HG02571 (cell line): ENCODE results near the gene FEM1B.
"Not testable (repeated sequence)": the region's sequence is repeated elsewhere in the genome, so short reads cannot be mapped to it uniquely, and the experiment has no call there.

ENCODE experiments used
- ATAC-seq: cut with Tn5 transposase; IDR thresholded peaks from one replicate; pipeline ENCODE4 v1.9.1; 2021; ENCODE audit warnings: mild to moderate bottlenecking, moderate library complexity; ENCODE audit not compliant: unreplicated experiment

FEM1B gene

DNA sequence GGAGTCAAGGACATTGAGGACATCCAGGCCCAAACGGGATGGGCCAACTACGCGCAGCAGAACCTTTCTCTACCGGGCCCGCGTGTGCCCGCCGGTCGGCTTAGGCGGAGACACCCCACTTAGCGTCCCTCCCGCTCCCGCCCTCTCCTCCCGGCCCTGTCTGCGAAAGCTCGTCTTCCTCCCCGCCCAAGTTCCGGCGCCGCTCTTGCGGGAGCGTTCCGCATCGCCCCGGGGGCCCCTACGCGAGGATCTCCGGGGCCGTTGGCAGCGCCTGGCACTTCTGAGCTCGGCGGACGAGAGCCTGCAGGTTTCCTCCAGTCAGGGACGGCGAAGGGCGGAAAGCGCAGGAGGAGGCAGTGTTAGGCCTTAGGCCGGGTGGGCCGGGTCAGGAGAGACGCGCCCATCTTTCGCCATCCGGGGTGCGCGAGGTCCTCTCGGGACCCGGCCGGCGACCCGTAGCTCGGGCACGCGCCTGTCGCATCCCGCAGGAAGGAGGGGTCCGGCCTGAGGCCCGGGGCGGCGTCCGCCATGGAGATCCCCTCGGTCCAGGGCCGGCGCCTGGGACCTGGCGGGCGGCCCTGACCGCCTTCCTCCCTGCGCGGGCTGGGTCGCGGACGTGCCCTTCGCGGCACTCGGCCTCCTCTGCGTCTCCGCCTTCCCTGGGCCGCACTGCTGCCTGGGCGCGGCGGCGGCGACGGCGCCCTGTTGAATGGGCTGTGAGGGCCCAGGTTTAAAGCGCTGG lies at the start of gene FEM1B:
FEM1B (plus strand) TSS at position 143 of the 742 bp plus-strand sequence. CDS start 673 bp downstream, outside the sequence.
- ATAC-seq = peak; percentile 72

- ATAC-seq = no peak
Measured at GRCh38 chr15:68228143-68228970, 49.2 kb upstream of the FEM1B start.

DNA sequence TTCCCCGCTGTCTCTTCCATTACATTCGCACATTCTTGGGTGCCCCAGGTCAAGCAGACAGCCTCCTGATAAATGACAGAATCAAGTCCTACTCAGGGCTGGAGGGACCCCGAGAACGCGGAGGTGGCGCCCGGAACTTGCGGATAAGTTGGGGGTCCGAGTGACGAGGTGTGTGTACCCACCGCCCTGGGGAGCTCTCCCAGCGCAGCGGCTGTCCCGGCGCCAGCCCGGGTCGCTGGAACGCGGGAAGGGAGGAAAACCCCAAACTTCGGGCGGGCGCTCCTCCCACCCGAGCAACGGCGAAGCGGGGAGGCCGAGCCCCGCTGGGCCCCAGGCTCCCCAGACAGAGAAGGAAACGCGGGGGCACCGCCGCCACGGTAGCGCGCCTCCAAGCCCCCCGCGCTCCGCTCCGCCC lies 48.6 kb upstream of the FEM1B start:
- ATAC-seq = peak; percentile 4

DNA sequence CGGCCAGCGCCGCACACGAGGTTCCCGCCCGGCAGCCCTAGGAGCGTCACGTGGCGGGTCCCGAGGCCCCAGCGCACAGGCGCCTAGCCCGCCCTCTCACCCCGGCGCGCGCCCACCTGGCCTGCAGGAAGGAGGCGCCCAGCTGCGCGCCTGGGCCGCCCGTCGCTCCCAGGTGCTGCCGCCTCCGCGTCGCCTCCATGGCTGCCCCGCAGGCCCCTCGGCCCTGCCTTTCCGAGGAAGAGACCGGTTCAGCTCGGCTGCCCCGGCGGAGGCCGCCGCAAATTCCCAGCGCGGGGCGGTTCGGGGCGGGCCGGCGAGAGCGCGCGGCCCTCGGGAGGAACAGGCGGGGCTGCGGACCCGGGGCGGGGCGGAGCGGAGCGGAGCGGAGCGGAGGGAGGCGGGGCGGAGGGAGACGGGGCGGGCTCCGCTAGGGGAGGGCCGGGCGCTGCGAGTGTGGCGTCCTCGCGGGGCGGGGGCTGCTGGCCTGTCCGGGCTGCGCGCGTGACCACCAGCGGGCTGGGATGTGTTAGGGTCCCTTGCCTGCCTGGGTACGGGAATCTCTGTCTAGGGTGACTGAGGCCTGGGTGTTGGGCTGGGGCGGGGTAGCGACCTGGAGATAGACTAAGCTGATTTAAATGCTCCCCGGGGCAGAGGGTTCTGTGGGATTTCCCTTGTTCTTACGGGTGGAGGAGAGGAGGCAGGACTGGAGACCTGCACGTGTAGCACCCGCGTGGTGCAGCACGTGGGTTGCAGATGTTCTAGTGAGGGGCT lies 48.0 kb upstream of the FEM1B start, which contains the start of gene CLN6:
CLN6 (minus strand) TSS at position 343 of the 771 bp plus-strand sequence; CDS start at position 199, 144 bp downstream.
- peak; percentile 70 for ATAC-seq

DNA sequence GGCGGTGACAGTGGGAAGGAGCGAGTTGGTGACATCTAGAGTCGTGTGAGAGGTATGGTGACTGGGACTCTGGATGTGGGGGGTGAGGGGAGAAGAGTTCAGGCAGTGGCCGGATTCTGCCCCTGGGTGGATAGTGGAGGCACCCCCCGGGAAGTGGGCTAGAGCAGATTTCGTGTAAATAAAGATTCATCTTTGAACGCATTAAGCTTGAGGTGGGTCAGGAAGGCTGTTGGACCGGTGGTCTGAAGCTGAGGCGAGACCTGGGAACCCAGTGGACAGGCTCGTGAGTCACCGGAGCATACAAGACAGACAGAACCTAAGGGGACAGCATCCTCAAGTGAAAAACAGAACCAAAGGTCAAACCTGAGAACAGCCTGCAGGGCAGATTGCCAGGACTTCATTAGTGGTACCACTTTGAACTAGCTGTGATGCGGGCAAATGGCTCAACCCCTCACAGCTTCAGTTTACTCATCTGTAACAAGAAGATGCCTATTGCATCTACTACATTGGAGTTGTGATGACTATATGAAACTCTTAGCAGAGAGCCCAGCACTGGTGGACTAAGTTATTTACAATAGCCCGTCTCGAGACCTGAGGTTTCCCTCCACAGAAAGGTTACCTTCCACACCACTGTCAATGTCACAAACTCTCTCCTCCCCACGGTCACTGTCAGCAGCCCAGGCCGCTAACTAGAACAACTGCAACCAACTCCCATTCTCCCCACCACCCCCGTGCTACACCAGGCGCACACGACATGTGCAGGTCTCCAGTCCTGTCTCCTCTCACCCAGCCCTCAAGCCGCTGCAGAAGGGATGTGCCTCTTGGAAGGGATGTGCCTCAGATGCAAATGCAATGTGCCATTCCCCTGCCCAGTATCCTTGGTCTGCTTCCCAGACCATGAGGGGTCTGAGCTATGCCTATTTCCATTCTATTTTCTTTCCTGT lies 47.1 kb upstream of the FEM1B start:
- ATAC-seq = no peak

GRCh38 chr15:68231102-68231818 lies 46.3 kb upstream of the FEM1B start:
- no peak for ATAC-seq

DNA sequence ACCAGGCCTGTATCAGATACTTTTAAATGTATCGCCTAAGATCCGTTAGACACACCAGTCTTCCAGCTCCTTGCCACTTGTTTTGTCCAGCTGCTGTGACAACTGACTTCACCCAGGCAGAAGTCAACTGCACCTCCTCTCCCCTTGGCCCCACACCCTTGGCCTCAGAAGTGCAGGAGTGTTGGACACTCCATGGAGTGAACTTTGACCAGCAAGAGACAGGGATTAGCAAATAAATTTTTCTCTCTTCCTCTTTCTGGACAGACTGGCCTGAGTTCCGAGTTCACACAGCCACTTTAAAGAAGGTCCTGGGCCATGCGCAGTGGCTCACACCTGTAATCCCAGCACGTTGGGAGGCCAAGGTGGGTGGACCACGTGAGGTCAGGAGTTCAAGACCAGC lies 45.1 kb upstream of the FEM1B start:
- ATAC-seq = no peak

DNA sequence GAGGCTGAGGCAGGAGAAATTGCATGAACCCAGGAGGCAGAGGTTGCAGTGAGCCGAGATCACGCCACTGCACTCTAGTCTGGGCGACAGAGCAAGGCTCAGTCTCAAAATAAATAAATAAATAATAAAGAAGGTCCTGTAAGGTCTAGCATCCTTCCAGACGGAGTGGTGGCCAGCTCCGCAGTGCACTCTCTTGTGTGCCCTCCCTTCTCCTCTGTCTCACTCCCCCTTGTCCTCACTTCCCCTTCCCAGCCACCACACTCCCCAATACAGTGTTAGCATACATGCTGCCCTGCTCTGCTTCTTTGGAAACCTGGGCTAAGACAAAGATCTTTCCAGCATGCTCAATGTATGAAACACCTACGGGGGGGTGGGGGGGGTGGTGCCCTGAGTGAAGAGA lies 44.6 kb upstream of the FEM1B start:
- no peak for ATAC-seq

DNA sequence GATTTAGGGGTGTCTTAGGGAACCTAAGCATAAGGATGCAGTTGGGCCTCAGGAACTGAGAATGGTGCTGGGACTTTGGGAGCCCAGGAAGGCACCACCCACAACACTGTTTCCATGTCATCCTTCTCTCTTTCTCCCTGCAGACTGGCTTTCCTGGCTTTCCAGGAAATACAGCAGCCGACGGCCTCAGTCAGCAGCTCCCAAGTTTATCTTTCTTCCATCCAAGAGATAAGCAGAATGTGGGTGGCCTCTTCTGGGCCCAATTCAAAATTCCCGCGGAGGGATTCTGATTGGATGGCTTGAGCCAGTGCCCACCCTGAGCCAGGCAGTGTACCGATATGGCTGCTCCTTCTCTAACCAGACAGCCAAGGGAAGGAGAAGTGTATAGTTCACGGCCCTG lies 43.5 kb upstream of the FEM1B start:
- no peak for ATAC-seq

- not testable (repeated sequence) for ATAC-seq
Measured at GRCh38 chr15:68234520-68234919, 43.0 kb upstream of the FEM1B start.

DNA sequence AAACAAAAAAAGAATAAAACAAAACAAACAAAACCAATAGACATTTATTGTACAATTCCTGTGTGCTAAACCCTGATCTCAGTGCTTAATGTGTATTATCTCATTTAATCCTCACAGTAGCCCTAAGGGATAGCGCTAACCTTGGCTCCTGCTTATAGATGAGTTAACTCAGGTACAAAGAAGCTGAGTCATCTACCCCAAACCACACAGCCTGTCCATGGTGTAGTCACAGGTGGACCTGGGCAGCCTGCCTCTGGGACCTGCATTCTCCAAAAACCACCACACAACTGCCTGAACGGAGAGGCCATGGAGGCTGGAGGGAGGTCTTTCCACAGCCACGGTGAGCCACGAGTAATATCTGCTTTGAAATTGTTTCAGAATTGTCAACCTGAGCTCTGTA lies 42.5 kb upstream of the FEM1B start:
- ATAC-seq = no peak

GRCh38 chr15:68239025-68239424 lies 38.5 kb upstream of the FEM1B start:
- ATAC-seq = no peak

GRCh38 chr15:68241088-68241935 lies 36.2 kb upstream of the FEM1B start:
- ATAC-seq = no peak

- ATAC-seq = no peak
Measured at GRCh38 chr15:68244235-68244634, 33.3 kb upstream of the FEM1B start.

DNA sequence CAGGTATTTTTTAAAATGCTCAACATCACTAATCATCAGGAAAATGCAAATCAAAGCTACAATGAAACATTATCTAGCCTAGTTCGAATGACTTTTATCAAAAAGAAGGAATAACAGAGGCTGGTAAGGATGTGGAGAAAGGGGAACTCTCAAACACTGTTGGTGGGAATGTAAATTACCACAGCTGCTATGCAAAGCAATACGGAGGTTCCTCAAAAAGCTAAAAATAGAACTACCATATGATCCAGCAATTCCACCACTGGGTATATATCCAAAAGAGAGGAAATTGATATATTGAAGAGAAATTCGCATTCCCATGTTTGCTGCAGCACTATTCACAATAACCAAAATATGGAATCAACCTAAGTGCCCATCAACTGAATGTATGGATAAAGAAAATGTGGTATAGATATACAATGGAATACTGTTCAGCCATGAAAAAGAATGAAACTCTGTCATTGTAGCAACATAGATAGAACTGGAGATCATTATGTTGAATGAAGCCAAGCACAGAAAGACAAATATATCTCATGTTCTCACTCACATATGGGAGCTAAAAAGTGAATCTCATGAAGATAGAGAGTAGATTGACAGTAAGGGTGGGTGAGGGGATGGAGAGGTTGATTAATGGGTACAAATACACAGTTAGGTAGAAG lies 28.4 kb upstream of the FEM1B start:
- ATAC-seq = no peak

GRCh38 chr15:68252925-68253534 lies 24.5 kb upstream of the FEM1B start:
- no peak for ATAC-seq

DNA sequence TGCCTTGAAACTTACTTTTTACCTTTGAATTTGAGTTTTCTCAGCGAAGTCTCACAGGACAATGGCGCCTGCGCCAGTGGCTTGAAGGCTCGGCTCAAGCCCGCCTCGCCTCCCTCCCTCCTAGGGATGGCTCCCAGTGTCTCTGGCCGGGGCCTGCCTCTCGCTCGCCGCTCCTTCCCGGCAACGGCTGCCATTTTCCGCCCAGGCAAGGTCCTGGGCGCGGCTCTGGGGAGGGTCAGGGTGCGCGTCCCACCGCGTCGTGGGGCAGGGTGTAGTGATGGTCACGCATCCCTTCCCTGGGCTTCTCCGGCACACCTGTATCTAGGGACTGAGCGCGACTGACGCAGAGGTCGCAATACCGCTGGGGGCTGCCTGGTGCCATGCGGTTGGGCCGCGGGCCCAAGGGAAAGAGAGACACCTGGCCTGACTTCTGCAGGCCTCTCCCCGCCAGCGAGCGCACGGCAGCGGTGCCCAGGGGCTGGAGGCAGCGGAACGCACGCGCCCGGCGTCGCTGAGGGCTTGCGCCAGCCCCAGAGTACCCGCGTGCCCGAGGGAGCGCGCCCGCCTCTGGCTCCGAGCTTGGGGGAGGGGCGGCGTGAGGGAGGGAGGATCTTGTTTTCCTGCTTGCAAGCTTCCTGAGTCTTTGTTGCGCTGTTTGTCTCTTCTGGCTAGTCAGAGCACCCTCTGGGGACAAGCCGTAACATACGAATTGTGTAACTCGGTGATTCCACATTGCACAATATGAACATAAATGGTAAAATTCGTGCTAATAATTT lies 20.7 kb upstream of the FEM1B start:
- no peak for ATAC-seq
